Fibroblast of lung (primary cell): ENCODE data around the gene SPATA12. TPM values are rescaled to one million over a fixed set of nuclear protein-coding genes. Genes with fewer than 3 reads are reported as not detected.

ENCODE experiments used
- DNase-seq, 2 donors: peaks; one replicate each; pipeline versions ENCODE4 v3.0.0 to v3.0.0-alpha.2; 2010; ENCODE audit warnings: low read depth in 2 of 2
- H2AFZ ChIP-seq: 2 replicates; pipeline ENCODE4 v1.5.1; 2012; ENCODE audit warnings: low read length, control low read depth, inconsistent platforms
- H3K27ac ChIP-seq: 2 replicates; pipeline ENCODE4 v1.5.1; 2011; ENCODE audit warnings: low read length, control low read depth; ENCODE audit not compliant: insufficient read depth
- H3K27me3 ChIP-seq: 2 replicates; pipeline ENCODE4 v1.5.1; 2011; ENCODE audit warnings: mild to moderate bottlenecking, low read length; ENCODE audit not compliant: control insufficient read depth, insufficient read depth
- H3K36me3 ChIP-seq: 2 replicates; pipeline ENCODE4 v1.5.1; 2011; ENCODE audit warnings: low read length; ENCODE audit not compliant: control insufficient read depth, insufficient read depth
- H3K4me1 ChIP-seq: 2 replicates; pipeline ENCODE4 v1.5.1; 2011; ENCODE audit warnings: low read length; ENCODE audit not compliant: control insufficient read depth, insufficient read depth; ENCODE audit errors: extremely low read depth
- H3K4me2 ChIP-seq: 2 replicates; pipeline ENCODE4 v1.5.1; 2011; ENCODE audit warnings: low read length, control low read depth; ENCODE audit not compliant: insufficient read depth; ENCODE audit errors: extremely low read depth
- H3K4me3 ChIP-seq, 4 experiments: fragments of 200-600 bp in 1 of 4; sonication (generic) in 1 of 4; replicated peaks in 1 of 4; 2 replicates each; pipeline ENCODE4 v1.5.1; 2011 to 2016; ENCODE audit warnings: low read length in 4 of 4, low read depth in 3 of 4, mild to moderate bottlenecking in 3 of 4, control low read depth in 2 of 4, inconsistent platforms in 1 of 4, mixed read lengths in 1 of 4; ENCODE audit not compliant: insufficient read depth in 1 of 4; ENCODE audit errors: control extremely low read depth in 1 of 4
- H3K79me2 ChIP-seq: 2 replicates; pipeline ENCODE4 v1.5.1; 2012; ENCODE audit warnings: mild to moderate bottlenecking, low read length, inconsistent platforms; ENCODE audit not compliant: control insufficient read depth, insufficient read depth
- H3K9ac ChIP-seq: 2 replicates; pipeline ENCODE4 v1.5.1; 2011; ENCODE audit warnings: mild to moderate bottlenecking, low read length, control low read depth; ENCODE audit not compliant: insufficient read depth
- H3K9me3 ChIP-seq: 2 replicates; pipeline ENCODE4 v1.5.1; 2012; ENCODE audit warnings: low read depth, low read length; ENCODE audit not compliant: control insufficient read depth, insufficient read depth
- H4K20me1 ChIP-seq: 2 replicates; pipeline ENCODE4 v1.5.1; 2011; ENCODE audit warnings: low read length; ENCODE audit not compliant: control insufficient read depth, insufficient read depth; ENCODE audit errors: extremely low read depth
- EZH2 ChIP-seq: IDR thresholded peaks from 2 replicates; pipeline ENCODE4 v1.5.1; 2012; ENCODE audit warnings: low read length, control low read depth, mild to moderate bottlenecking; ENCODE audit errors: missing control alignments
- polyA plus RNA-seq, 2 donors: library from polyadenylated mRNA; depleted of rRNA in 1 of 2; stranded (reverse) in 1 of 2; unstranded in 1 of 2; fragments of >200 nt; gene quantifications; 2 replicates each; pipeline ENCODE4 v1.2.1, GENCODE V29; 2011 to 2012; ENCODE audit warnings: missing spikeins in 1 of 2
- total RNA-seq: library from RNA; depleted of rRNA; stranded (reverse); fragments of >200 nt; gene quantifications from 2 replicates; pipeline ENCODE4 v1.2.1, GENCODE V29; 2014
- TF ChIP-seq, protein P1 (sequence below), 2 donors: IDR thresholded peaks in 1 of 2; conservative IDR thresholded peaks in 1 of 2; 1 replicate in 1 of 2; 2 replicates in 1 of 2; pipeline ENCODE4 v1.5.1; 2011 to 2012; ENCODE audit warnings: low read length in 2 of 2, control low read depth in 1 of 2, inconsistent platforms in 1 of 2, low read depth in 1 of 2, mild to moderate bottlenecking in 1 of 2

Gene SPATA12
- total and polyA plus RNA-seq, 2 donors (not counting 1 experiment from before 2014, with no cell fraction given): not detected

DNA sequence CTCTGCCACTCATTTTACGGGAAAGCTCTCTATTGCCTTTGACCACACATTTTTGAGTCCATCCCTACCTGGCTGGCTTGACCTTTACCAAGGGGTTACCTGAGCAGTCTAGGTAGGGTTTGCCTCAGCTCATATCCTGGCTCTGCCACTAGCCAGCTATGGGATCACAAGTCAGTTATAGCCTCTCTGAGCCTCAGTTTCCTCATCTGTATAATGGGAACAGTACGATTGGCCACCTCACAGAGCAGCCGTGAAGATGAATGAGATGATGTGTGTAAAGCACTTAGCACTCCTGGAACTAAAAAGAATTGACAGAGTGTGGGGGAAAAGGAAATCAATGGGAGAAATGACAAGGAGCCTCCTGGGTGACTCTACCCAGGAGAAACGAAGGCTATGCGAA, 28.0 kb downstream of the SPATA12 start:
- no peak overlapping the region for H3K4me3 ChIP-seq
- no peak overlapping the region for H3K4me2 ChIP-seq
- H3K9ac ChIP-seq: no peak overlapping the region
- no peak overlapping the region for H3K27ac ChIP-seq
- no peak for TF ChIP-seq EZH2
- TF ChIP-seq, protein P1, sequence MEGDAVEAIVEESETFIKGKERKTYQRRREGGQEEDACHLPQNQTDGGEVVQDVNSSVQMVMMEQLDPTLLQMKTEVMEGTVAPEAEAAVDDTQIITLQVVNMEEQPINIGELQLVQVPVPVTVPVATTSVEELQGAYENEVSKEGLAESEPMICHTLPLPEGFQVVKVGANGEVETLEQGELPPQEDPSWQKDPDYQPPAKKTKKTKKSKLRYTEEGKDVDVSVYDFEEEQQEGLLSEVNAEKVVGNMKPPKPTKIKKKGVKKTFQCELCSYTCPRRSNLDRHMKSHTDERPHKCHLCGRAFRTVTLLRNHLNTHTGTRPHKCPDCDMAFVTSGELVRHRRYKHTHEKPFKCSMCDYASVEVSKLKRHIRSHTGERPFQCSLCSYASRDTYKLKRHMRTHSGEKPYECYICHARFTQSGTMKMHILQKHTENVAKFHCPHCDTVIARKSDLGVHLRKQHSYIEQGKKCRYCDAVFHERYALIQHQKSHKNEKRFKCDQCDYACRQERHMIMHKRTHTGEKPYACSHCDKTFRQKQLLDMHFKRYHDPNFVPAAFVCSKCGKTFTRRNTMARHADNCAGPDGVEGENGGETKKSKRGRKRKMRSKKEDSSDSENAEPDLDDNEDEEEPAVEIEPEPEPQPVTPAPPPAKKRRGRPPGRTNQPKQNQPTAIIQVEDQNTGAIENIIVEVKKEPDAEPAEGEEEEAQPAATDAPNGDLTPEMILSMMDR (conservative IDR thresholded peaks at IDR 0.05 in 1 of 2, IDR thresholded peaks at IDR 0.05 in 1 of 2; ENCODE audit: low read depth in 1 of 2, low read length in 2 of 2): no peak
- no peak overlapping the region for H2AFZ ChIP-seq
- DNase-seq: no peak
- no peaks in the 10 kb centered on the region for H3K9me3 ChIP-seq
- no peaks in the 10 kb centered on the region for H4K20me1 ChIP-seq
- no peaks in the 10 kb centered on the region for H3K4me1 ChIP-seq
- no peaks in the 10 kb centered on the region for H3K79me2 ChIP-seq
- no peaks in the 10 kb centered on the region for H3K36me3 ChIP-seq
- H3K27me3 ChIP-seq: no peaks in the 10 kb centered on the region

DNA sequence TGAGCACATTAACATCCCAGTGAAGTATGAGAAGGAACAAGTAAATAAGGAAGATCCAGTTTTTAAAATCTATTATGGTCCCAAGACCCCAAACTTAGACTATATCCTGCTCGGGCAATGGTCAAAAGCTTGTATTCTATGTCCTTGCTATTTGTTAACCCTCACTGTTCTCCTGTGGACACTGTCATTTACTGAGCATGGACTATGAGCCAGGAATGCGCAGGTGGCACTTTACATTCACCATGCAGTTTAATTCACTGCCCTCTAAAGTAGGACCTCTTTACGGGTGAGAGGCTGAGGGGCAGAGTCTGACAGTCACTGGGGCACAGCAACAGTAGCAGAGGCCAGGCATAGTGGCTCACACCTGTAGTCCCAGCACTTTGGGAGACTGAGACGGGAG, 28.6 kb downstream of the SPATA12 start:
- H3K9ac ChIP-seq: no peak overlapping the region
- no peaks in the 10 kb centered on the region for H3K79me2 ChIP-seq
- H3K27me3 ChIP-seq: no peaks in the 10 kb centered on the region

DNA sequence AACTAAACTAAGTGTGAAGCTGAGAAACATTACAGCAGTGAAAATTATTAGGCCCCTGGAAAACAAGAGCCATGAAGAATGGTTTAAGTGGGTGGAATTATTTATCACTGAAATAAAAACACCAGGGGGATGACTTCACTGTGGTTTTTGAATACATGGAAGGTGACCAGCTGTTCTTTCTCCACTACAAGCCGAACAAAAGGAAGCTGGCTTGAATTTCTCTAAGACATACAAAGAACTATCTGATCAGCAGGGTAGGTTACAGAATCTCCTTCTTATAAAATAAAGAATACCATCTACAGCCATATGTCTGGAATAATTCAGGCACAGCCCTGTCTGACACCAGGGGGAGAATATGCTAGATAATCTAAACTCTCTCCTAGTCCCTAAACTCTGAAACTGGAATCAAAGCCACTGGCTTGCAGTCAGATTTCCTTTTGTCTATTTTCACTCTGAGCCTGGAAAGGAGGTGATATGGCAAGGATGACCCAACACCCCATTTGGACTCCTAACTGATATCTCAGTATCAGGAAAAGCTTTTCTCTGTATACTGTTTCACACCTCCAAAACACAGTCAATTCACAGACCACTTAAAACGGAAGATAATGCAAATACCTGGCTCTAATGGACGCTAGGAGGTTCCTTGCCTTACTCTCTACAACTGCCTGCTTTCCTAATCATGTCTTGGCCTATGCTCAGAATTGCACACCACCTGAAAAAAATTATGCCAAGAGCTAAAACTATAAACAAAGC, 31.2 kb downstream of the SPATA12 start:
- no peak overlapping the region for H2AFZ ChIP-seq
- no peaks in the 10 kb centered on the region for H4K20me1 ChIP-seq
- TF ChIP-seq EZH2: no peak
- TF ChIP-seq, protein P1 (conservative IDR thresholded peaks at IDR 0.05 in 1 of 2, IDR thresholded peaks at IDR 0.05 in 1 of 2; ENCODE audit: low read depth in 1 of 2, low read length in 2 of 2): peak in 1 of 2 donors; percentile 12
- H3K9me3 ChIP-seq: no peaks in the 10 kb centered on the region
- no peak overlapping the region for H3K9ac ChIP-seq
- no peak overlapping the region for H3K27ac ChIP-seq
- no peaks in the 10 kb centered on the region for H3K4me1 ChIP-seq
- no peak overlapping the region for H3K4me3 ChIP-seq
- no peak overlapping the region for H3K4me2 ChIP-seq
- H3K36me3 ChIP-seq: no peaks in the 10 kb centered on the region
- peak; percentile 73 to 85 for DNase-seq
- no peaks in the 10 kb centered on the region for H3K79me2 ChIP-seq
- no peaks in the 10 kb centered on the region for H3K27me3 ChIP-seq

More for the DNA sequence above, 28.6 kb downstream of the SPATA12 start:
- TF ChIP-seq EZH2: no peak
- TF ChIP-seq, protein P1 (conservative IDR thresholded peaks at IDR 0.05 in 1 of 2, IDR thresholded peaks at IDR 0.05 in 1 of 2; ENCODE audit: low read depth in 1 of 2, low read length in 2 of 2): no peak
- Histone ChIP-seq H3K27ac (no peak overlapping the region), H3K4me3 (no peak overlapping the region), H3K9me3 (no peaks in the 10 kb centered on the region), H2AFZ (no peak overlapping the region), H4K20me1 (no peaks in the 10 kb centered on the region), H3K4me2 (no peak overlapping the region), H3K36me3 (no peaks in the 10 kb centered on the region), H3K4me1 (no peaks in the 10 kb centered on the region)
- no peak for DNase-seq
